HG03558 (cell line): Measurements from ENCODE around the gene PCK2.

Source experiments
- ATAC-seq: cut with Tn5 transposase; IDR thresholded peaks from one replicate; pipeline ENCODE4 v1.9.1; 2021; ENCODE audit warnings: moderate number of reproducible peaks; ENCODE audit not compliant: unreplicated experiment; ENCODE audit errors: extremely low read depth

The PCK2 gene

DNA sequence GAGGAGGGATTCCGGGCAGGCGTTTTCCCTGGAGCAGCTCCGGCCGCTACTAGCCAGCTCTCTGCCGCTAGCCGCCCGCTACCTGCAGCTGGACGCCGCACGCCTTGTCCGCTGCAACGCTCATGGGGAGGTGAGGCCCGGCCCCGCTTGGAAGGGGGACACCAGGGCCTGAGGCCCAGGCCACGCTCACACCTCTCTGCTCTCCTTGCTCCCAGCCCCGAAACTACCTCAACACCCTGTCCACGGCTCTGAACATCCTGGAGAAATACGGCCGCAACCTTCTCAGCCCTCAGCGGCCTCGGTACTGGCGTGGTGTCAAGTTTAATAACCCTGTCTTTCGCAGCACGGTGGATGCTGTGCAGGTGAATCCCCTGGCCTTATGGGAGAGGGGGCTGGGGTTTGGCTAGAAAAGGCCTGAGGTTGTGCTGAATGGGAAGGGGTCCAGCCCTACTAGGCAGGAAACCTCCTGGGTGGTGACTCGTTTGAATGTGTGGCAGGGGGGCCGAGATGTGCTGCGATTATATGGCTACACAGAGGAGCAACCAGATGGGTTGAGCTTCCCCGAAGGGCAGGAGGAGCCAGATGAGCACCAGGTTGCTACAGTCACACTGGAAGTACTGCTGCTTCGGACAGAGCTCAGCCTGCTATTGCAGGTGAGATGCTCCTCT is 53.8 kb downstream of the PCK2 start:
- no peak for ATAC-seq

DNA sequence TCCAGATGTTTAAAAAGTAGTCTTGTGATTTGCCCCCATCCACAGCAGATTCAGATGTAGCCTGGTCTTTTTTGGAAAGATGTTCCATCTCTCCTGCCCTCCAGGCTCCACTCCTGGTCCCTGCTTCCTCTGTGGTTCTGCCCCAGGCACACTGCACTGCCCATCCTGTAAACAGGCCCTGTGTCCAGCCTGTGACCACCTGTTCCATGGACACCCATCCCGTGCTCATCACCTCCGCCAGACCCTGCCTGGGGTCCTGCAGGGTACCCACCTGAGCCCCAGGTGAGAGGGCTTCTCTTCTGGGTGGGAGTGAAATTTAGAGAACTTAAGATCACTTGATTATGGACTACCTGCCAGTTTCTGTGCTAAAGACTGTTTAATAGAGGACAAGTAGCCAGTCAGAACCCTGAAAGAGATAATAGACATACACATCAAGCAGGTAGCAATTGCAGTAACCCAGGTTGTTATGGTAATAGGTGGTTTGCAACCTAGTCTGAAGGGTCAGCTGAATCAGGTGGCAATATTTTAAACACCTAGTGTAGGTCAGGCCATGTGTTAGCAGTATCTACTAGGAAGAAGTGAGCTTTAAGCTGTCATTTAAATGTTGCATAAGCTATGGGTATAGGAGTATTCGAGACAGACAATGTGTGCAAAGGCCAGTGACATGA is 55.3 kb downstream of the PCK2 start:
- no peak for ATAC-seq

DNA sequence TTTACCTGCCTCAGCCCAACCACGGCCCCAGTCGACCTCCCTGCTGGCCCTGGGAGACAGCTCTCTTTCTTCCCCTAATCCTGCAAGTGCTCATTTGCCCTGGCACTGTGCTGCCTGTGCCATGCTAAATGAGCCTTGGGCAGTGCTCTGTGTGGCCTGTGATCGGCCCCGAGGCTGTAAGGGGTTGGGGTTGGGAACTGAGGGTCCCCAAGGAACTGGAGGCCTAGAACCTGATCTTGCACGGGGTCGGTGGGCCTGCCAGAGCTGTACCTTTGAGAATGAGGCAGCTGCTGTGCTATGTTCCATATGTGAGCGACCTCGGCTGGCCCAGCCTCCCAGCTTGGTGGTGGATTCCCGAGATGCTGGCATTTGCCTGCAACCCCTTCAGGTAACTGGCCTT is 56.0 kb downstream of the PCK2 start:
- ATAC-seq: no peak

DNA sequence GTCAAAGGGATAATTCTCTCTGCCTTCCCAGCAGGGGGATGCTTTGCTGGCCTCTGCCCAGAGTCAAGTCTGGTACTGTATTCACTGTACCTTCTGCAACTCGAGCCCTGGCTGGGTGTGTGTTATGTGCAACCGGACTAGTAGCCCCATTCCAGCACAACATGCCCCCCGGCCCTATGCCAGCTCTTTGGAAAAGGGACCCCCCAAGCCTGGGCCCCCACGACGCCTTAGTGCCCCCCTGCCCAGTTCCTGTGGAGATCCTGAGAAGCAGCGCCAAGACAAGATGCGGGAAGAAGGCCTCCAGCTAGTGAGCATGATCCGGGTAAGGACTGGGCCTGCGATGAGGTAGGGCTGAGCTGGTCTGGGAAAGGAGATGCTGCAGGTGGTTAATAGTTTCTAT is 56.5 kb downstream of the PCK2 start:
- no peak for ATAC-seq

DNA sequence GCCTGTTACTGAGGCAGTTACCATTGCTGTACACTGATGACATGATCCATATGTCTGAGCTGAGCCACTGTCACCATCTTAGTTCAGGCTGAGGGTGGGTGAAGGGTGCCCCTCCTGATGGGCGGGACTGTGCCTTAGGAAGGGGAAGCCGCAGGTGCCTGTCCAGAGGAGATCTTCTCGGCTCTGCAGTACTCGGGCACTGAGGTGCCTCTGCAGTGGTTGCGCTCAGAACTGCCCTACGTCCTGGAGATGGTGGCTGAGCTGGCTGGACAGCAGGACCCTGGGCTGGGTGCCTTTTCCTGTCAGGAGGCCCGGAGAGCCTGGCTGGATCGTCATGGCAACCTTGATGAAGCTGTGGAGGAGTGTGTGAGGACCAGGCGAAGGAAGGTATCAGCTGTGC is 56.9 kb downstream of the PCK2 start:
- ATAC-seq: no peak

DNA sequence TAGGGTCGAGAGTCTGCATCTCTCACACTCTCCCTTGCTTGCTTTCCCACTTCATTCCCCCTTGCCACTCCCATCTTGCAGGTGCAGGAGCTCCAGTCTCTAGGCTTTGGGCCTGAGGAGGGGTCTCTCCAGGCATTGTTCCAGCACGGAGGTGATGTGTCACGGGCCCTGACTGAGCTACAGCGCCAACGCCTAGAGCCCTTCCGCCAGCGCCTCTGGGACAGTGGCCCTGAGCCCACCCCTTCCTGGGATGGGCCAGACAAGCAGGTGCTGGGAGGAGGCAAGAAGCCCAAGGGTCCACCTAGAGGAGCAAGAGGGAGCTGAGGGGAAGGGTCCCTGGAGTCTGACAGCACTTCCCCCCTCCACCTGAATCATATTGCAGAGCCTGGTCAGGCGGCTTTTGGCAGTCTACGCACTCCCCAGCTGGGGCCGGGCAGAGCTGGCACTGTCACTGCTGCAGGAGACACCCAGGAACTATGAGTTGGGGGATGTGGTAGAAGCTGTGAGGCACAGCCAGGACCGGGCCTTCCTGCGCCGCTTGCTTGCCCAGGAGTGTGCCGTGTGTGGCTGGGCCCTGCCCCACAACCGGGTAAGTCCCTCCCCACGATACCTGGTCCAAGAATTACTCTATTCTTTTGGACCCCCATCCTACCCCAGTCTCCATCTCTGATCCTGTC is 57.4 kb downstream of the PCK2 start:
- ATAC-seq: no peak
